H54 (cell line): ENCODE results near the gene TMEM128.
"Not testable (repeated sequence)": the region's sequence is repeated elsewhere in the genome, so short reads cannot be mapped to it uniquely, and the experiment has no call there.

Experiments used
- DNase-seq: peaks from one replicate; pipeline ENCODE4 v3.0.0; 2011; ENCODE audit warnings: low spot score, mixed read lengths; ENCODE audit not compliant: insufficient read length
- FAIRE-seq: peaks from 3 replicates; lab custom pipeline; 2011; peaks lifted over from hg19 to GRCh38; lab: Jason Lieb, UNC
- POLR2A ChIP-seq: IDR thresholded peaks from 2 replicates; pipeline ENCODE4 v1.6.1; 2011; ENCODE audit warnings: low read depth, mild to moderate bottlenecking, low read length

Gene TMEM128

GRCh38 chr4:4228356-4228668 lies 19.7 kb downstream of the TMEM128 start:
- DNase-seq (no peak), FAIRE-seq (no peak)
- no peak for TF ChIP-seq POLR2A

- TF ChIP-seq POLR2A, result no peak
- DNase-seq (no peak), FAIRE-seq (no peak)
Measured at GRCh38 chr4:4227510-4228355, 20.3 kb downstream of the TMEM128 start.

GRCh38 chr4:4226606-4227438 lies 21.2 kb downstream of the TMEM128 start, which contains the start of gene OTOP1:
Gene OTOP1 (minus strand): TSS chr4:4226929. CDS start chr4:4226864, 65 bp downstream.
- no peak for TF ChIP-seq POLR2A
- no peak for FAIRE-seq
- no peak for DNase-seq

- TF ChIP-seq POLR2A, result no peak
- DNase-seq (no peak), FAIRE-seq (no peak)
Measured at GRCh38 chr4:4225915-4226605, 22.0 kb downstream of the TMEM128 start.

- no peak for FAIRE-seq
- no peak for DNase-seq
- no peak for TF ChIP-seq POLR2A
Measured at GRCh38 chr4:4217113-4217512, 30.9 kb downstream of the TMEM128 start.

GRCh38 chr4:4216648-4217047 lies 31.4 kb downstream of the TMEM128 start:
- no peak for TF ChIP-seq POLR2A
- DNase-seq (peak; percentile 23), FAIRE-seq (peak; percentile 79)

GRCh38 chr4:4213674-4214073 lies 34.3 kb downstream of the TMEM128 start:
- FAIRE-seq, DNase-seq: not testable (repeated sequence)

- FAIRE-seq (no peak), DNase-seq (no peak)
- no peak for TF ChIP-seq POLR2A
Measured at GRCh38 chr4:4206204-4206603, 41.8 kb downstream of the TMEM128 start.

- no peak for FAIRE-seq
- no peak for TF ChIP-seq POLR2A
- DNase-seq, result no peak
Measured at GRCh38 chr4:4204401-4204745, 43.6 kb downstream of the TMEM128 start.

- TF ChIP-seq POLR2A, result no peak
- DNase-seq (no peak), FAIRE-seq (no peak)
Measured at GRCh38 chr4:4203688-4204400, 44.2 kb downstream of the TMEM128 start.

GRCh38 chr4:4202510-4202909 lies 45.5 kb downstream of the TMEM128 start:
- TF ChIP-seq POLR2A, result no peak
- FAIRE-seq, result no peak
- no peak for DNase-seq

GRCh38 chr4:4200624-4201023 lies 47.4 kb downstream of the TMEM128 start:
- TF ChIP-seq POLR2A, result no peak
- FAIRE-seq, result no peak
- no peak for DNase-seq

GRCh38 chr4:4195354-4195753 lies 52.7 kb downstream of the TMEM128 start:
- TF ChIP-seq POLR2A, result no peak
- no peak for DNase-seq
- FAIRE-seq, result no peak

GRCh38 chr4:4188557-4188956 lies 59.5 kb downstream of the TMEM128 start:
- FAIRE-seq, DNase-seq: not testable (repeated sequence)
